Stimulated activated CD4-positive, alpha-beta T cell treated with anti-CD3 and anti-CD28 coated beads, Interleukin-2, amount 100 ng/mL, for 24 hours (primary cell): ENCODE results near the gene ASH1L.
"Not testable (repeated sequence)": the region's sequence is repeated elsewhere in the genome, so short reads cannot be mapped to it uniquely, and the experiment has no call there.

Experiments used
- DNase-seq, 2 donors: peaks; one replicate each; pipeline ENCODE4 v3.0.0-alpha.2; 2020

Gene ASH1L

GRCh38 chr1:155300553-155301329 lies 261.9 kb downstream of the ASH1L start:
- no peak for DNase-seq

GRCh38 chr1:155300024-155300423 lies 262.6 kb downstream of the ASH1L start:
- no peak for DNase-seq

DNA sequence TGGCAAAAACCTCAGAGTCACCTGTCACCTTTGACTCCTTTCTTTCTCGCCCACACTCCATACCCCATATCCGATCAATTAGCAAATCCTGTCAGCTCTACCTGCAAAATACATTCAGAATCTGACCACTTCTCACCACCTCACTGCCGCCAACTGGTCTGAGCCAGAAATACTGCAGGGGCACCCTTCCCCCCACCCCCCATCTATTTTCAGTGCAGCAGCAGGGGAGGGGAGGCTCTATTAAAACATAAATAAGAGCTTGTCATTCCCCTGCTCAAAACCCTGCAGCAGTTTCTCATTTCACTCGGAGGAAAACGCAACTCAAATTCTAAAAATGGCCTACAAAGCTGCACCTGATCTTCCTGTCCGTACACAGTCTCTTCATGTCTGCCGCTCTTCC lies 265.2 kb downstream of the ASH1L start:
- DNase-seq: no peak

DNA sequence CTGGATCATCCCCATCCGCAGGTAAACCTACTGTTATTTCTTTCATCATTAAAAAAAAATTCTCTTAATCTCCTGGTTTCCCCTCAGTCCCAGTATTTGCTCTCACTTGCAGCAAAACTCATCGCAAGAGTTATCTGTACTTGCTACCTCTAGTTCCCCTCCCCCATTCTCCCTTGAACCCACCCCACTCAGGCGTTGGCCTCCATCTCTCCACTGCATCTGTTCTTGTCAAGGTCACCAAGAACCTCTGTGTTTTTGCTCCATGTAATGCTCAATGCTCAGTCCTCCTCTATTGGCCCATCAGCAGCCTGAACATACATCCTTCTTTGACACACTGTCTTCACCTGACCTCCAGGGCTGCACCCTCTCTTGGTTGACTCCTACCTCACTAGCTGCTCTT lies 265.9 kb downstream of the ASH1L start:
- no peak for DNase-seq

- DNase-seq: no peak
Observed at GRCh38 chr1:155295942-155296267, 266.7 kb downstream of the ASH1L start.

DNA sequence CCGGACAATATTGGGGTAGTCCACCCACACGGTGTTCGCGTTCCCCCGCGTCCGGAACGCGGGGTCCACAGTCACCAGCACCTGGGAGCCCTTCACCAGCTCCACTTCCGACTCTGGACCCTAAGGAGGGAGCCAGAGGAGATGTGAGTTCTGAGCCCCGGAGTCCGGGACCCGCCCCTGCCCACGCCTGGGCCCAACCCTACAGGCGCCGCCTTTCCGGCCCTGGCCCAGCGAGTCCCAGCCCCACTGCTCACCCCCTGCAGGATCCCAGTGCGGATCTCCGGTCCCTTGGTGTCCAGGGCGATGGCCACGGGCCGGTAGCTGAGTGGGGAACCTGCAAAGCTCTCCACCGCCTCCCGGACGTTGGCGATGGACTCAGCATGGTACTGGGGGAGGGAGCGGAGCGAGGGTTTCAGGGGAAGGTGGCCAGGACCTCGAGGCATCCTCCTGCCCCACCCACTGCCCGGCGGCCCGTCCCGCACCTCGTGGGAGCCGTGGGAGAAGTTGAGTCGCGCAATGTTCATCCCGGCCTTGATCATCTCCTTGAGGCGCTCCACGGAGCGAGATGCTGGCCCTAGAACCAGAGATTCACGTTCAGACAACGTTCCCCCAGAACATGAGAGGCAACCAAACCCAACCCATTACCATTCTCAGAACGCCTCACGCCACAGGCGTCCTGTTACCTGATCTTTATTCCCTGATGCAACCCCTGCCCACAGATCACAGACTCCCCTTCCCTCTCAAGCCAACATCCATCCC lies 267.2 kb downstream of the ASH1L start:
- no peak for DNase-seq

DNA sequence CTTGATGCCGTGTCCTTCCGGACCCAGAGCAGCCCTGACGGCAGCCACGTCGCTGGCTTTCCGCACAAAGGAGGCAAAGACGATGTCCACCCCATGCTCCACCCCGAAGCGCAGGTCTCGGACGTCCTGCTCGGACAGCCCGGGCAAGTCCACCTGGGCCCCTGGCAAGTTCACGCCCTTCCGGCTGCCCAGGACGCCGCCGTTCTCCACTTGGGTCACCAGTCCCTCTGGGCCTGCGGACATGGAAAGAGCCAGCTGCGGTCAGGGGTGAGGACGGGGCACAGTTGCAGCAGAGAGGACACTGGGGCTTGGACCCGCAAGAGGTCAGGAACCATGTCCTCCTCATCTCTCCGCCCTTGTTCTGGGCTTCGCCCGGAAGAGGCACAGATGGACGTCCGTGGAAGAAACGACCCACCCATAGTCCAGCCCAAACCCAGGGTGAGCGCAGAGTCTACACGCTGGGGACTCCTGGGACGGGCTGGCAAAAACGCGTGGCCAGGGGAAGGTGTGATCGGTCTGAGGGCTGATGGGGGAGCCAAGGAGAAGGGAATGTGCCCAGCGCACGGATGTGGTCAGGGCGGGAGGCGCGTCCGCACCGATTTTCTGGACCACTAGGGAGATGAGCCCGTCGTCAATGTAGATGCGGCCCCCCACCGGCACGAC lies 268.0 kb downstream of the ASH1L start:
- no peak for DNase-seq

GRCh38 chr1:155293086-155293749 lies 269.4 kb downstream of the ASH1L start:
- DNase-seq: no peak

GRCh38 chr1:155291006-155291405 lies 271.6 kb downstream of the ASH1L start:
- not testable (repeated sequence) for DNase-seq

GRCh38 chr1:155287987-155288543 lies 274.5 kb downstream of the ASH1L start:
- DNase-seq: no peak

DNA sequence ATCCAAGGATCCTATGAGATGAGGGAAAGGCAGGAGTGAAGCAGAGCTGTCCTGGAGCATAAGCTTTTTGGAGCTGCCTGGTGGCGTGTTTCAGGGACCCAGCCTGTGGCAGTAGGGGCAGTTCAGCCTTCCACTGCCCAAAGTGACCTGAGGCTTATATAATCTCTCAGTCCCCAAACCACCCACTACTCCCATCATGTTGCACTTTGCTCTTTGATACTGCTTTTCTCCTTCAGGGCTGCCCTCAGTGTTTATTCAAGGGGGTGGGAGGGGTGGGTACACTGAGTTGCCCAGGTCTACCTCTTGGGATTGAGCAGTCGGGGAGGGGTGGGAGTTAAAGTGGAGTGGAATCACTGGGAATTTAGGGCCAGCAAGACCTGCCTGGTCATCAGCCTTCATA lies 276.1 kb downstream of the ASH1L start:
- no peak for DNase-seq

DNA sequence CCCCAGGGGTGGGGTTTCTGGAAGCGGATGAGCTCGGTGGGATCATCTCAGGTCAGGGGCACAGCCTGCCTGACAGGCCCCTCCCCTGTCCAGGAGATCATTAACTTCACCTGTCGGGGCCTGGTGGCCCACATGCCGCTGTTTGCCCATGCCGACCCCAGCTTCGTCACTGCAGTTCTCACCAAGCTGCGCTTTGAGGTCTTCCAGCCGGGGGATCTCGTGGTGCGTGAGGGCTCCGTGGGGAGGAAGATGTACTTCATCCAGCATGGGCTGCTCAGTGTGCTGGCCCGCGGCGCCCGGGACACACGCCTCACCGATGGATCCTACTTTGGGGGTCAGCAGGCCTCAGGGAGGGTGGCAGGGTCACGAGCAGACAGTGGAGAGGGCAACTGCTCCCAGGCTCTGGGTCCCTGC lies 277.0 kb downstream of the ASH1L start:
- DNase-seq: no peak
